GM04503 (cell line): ENCODE data around the gene PGS1.
"Not testable (repeated sequence)": the region's sequence is repeated elsewhere in the genome, so short reads cannot be mapped to it uniquely, and the experiment has no call there.

ENCODE experiments used
- DNase-seq: peaks from one replicate; pipeline ENCODE4 v3.0.0-alpha.2; 2012; ENCODE audit warnings: low read depth

The PGS1 gene, protein sequence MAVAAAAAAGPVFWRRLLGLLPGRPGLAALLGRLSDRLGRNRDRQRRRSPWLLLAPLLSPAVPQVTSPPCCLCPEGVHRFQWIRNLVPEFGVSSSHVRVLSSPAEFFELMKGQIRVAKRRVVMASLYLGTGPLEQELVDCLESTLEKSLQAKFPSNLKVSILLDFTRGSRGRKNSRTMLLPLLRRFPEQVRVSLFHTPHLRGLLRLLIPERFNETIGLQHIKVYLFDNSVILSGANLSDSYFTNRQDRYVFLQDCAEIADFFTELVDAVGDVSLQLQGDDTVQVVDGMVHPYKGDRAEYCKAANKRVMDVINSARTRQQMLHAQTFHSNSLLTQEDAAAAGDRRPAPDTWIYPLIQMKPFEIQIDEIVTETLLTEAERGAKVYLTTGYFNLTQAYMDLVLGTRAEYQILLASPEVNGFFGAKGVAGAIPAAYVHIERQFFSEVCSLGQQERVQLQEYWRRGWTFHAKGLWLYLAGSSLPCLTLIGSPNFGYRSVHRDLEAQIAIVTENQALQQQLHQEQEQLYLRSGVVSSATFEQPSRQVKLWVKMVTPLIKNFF

DNA sequence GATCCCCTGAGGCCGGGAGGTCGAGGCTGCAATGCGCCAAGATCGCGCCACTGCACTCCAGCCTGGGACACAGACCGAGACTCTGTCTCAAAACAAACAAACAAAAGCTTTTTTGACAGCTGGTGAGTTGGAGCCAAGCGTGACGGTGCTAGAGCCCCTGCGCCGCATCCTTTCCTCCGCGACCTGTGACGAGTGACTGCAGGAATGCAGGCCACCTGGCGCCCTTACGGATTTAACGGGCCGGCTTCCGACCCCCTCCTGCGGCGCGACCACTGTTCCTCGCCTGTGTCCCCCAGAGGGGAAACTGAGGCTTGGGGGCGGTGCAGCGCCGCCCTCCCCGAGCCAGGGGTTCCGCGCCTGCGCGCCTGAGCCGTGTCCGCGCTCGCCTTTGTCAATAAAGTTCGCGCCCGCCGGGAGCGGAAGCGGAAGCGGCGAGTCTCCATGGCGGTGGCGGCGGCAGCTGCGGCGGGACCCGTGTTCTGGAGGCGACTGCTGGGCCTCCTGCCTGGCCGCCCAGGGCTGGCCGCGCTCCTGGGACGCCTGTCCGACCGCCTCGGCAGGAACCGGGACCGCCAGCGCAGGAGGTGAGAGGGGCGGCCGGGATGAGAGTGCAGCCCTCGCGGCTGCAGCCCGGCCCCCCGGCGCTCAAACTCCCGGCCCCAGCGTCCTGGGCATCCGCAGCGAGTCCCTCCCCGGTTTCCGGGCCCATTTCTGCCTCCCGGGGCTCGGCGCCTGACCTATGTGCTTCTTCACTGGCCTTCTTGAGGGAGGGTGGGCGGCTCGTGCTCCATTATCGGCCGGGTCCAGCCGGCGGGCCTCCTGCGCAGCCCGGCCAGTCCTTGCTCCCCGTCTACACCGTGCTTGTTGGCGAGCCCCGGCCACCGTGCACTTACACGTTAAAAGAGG, at the start of gene PGS1:
PGS1 (plus strand) TSS at position 425 of the 906 bp plus-strand sequence; CDS start at position 442, 17 bp downstream.
- DNase-seq = no peak

DNA sequence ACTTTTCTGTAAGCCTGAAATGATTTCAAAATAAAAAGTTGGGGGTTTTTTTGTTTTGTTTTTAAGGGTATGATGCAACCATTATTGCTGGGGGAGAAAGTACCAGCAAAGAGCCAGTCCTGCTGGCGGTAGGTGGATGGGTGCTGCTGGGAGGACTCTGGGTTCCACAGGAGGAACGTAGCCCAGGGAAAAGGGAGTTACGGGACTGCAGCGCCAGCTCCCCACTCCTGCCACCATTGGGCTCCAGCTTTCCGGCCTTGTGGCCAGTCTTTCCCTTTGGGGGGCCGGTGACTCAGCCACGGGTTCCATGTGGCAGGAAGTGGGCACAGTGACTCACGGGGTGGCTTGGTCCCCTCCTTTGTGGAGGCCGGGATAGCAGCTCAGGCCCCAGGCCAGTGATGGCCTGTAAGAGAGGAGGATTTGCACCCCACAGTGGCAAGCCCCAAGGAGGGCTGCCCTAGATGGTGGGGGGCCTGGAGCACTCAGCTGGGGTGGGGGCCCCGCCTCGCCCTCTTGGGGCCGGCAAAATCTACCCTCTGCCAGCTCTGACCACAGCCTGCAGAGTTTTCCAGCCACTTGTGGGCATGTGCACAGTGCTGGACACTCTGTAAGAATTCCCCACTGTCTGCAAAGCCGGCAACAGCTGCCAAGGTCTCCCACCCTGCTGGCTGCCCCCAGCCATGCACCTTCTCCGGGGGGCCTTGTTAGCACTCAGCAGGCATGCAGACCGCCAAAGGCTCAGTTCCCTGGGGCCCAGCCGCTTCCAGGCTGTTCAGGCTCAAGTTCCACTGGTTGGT, 49.0 kb upstream of the PGS1 start:
- DNase-seq = no peak

DNA sequence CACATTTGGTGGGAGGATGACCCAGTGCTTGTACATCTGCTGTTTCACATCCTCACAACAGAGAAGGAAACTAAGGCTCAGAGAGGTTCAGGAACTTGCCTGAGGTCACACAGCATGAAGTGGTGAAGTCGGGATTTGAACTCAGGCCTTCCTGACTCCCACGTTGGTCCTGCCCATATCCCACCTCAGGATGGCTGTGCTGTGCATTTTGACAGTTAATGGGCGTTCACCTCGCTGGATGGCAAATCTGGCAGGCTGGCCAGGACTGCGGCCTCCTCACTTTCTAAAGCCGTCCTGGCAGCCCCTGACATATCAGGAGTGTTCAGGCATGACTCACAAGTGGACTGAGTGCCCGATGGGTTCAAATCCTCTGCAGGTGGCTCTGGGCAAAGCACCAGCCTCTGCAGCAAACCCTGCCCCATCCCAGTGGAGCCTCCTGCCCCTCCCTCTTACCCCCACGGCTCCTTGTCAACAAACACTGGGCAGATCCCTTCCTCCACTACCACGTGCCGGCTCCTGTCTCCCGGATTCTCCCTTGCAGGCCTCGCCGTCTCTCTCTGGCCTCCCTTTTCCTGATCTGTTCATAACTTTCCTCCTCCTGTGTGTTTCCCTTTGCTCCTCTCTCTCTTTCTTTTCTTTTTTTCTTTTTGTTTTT, 47.8 kb upstream of the PGS1 start:
- DNase-seq = no peak

DNA sequence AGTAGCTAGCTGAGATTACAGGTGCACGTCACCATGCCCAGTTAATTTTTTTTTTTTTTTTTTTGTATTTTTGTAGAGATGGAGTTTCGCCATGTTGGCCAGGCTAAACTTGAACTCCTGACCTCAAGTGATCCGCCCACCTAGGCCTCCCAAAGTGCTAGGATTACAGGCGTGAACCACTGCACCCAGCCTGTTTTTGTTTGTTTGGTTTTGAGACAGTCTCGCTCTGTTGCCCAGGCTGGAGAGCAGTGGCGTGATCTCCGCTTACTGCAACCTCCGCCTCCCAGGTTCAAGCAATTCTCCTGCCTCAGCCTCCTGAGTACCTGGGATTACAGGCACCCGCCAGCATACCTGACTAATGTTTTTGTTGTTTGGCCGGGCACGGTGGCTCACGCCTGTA, 47.1 kb upstream of the PGS1 start:
- not testable (repeated sequence) for DNase-seq

DNA sequence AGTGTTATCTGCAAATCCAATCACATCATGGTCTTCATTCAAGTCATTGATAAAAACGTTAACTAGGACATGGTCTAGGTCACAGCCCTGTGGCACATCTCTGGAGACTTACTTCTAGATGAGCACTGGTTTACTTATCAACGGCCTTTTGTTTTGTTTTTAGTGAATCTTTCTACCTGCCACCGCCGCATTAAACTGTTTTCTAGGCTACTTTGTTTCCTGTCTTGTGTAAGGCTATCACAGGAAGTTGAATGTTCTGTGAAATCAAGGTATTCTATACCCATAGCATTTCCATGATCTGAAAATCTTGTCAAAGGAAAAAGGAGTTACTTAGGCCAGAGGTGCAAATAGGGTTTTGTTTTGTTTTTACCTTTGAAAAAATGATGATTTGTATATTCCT, 45.5 kb upstream of the PGS1 start:
- no peak for DNase-seq

DNA sequence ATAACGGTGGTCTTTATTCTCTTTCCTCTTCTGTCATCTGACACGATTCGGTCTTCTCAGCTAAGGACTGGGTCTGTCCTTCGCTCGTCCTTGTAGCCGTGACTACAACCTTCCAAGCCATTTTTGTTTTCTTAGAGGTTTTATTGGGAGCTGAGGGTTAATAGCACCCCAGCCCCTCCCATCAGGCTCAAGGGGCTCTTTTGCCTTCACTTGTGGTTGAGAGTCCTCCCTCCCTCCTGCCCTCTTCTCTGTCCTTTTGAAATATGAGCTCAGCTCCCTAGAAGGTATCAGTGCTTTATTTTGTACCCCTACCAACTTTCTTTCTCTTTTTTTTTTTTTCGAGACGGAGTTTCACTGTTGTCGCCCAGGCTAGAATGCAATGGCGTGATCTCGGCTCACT, 43.2 kb upstream of the PGS1 start:
- DNase-seq = no peak

DNA sequence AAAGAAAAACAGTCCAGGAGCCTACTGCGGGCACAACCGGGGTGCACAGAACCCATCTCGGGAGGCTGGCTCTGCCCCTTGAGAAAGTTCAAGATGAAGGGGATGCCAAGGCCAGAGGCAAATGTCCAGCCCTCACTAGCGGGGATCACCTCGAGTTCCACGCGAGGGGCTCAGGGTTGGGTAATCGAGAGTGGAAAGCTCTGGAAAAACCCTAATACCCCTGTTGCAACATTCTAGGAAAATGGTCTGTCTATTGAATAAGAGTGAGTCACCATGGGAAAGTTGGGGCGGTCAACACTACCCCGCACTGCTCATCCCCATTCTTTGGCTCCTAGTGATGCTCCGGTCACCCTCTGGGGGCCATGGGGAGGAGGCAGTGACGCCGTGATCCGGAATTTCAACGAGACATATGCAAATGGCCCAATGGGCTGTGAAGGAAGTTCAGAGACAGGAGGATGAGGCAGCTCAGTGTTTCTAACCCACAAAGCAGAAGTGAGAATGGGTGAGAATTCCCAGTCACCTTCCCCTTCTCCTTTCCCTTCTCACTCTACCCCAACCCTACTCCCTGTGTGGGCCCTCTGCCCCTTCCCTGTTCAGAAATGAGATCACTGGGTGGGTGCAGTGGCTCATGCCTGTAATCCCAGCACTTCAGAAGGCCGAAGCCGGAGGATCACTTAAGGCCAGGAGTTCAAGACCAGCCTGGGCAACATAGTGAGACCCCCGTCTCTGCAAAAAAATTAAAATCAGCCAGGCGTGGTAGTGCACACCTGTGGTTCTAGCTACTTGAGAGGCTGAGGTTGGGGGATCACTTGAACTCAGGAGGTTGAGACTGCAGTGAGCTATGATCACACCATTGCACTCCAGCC, 41.0 kb upstream of the PGS1 start:
- DNase-seq = no peak

DNA sequence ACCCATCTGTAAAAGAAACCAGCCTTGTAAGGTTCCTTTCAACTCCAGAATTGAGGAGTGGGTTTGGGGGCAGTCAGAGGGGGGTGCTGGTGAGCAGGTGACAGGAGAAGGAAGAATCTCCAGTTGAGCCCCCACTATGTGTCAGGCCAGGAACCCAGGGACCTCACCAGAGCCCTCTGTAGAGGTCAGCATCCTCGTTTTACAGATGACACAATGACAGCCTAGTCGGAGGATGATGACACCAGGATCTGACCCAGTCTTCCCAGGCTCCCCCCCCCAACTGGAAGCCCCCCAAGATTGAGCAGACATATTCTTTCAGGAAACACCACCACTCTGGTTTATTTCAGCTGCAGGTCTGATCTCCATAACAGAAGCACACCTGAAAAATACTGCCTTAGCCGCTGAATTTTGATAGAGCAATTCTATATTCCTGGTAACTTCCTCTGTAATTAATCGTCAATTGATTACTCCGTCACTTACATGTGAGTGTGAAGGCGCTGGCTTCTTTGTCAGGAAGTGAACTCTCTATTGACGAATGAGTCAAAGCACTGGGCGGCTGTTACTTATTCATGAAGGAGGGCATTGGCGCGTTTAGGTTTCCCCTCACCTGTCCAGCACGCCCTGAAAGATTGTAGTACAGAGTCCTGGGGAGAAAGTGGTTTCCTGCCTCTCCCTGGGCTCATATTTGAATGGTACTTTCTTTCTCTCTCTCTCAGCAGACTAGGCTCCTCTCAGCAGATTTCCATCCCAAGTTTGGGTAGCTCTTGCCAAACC, 39.8 kb upstream of the PGS1 start:
- DNase-seq = no peak

DNA sequence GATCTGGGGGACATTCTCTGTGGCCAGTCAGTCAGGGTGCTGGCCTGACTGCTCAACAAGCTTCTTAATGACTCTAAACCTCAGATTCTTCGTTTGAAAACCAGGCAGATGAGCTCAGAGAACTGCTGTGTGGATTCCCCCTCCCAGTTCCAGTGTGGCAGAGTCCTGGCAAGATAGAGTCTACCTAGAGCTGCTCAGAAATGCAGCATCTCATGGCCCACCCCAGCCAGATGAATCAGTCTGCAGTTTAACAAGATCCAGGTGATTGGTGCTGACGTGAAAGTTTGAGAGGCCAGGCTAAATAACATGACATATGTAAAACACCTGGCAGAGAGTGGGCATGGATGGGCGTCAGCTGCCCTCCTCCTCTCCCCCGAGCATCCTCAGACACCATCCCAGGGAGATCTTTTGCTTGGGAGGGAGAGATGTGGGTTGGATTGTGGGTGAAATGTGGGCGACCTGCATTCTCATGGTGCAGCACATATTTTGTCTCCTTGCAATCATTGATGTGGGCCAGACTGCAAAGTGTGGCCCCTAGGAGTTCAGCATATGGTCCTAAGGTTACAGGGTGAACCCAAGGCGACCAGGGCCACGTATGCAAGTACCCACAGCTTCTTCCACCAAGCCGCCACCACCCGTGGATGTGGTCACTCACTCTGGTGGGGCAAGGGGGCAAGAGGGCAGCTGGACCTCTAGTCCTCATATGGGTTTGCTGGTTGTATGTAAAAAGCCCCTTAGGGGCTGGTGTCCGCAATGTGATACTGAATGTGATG, 38.1 kb upstream of the PGS1 start:
- no peak for DNase-seq

DNA sequence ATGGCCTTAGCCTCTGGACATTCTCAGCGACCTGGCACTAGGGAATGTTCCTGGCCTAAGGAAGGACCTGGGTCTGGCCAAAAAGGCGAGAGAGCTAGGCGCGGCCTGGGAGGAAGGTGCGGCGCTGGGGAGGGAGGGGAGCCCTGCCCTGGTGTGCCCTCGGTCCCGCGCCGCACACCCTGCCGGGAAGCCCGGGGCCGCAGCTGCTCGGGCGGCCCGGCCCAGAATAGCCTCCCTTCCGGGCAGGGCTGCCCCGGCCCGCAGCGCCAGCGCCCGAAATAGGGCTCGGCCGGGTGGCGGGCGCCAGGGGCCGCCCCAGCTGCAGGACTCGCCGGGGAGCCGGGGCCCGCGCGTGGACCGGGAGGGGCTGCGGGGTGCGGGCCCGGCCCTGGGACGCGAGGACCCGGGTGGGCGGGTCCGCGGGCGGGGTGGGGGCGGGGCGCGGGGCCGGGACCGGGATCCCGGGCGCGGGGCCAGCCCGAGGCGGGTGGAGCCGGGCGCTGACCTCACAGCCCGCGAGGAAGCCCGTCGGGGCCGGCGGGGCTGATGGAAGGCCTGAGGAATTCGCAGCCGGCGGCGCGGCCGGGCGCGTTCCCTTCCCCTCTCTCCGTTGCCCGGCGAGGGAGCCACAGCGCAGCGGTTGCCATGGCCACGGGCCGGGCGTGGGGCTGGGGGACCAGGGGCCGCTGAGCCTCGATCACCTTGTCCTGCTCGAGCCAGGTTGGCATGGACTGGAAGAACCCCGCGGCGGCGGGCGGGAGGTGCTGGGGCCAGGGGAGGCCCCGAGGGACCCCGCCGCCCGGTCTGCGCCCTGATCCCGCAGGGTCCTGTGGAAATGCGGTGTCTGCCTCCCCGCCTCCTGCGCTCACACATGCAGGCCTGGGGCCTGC, 36.6 kb upstream of the PGS1 start:
- no peak for DNase-seq

DNA sequence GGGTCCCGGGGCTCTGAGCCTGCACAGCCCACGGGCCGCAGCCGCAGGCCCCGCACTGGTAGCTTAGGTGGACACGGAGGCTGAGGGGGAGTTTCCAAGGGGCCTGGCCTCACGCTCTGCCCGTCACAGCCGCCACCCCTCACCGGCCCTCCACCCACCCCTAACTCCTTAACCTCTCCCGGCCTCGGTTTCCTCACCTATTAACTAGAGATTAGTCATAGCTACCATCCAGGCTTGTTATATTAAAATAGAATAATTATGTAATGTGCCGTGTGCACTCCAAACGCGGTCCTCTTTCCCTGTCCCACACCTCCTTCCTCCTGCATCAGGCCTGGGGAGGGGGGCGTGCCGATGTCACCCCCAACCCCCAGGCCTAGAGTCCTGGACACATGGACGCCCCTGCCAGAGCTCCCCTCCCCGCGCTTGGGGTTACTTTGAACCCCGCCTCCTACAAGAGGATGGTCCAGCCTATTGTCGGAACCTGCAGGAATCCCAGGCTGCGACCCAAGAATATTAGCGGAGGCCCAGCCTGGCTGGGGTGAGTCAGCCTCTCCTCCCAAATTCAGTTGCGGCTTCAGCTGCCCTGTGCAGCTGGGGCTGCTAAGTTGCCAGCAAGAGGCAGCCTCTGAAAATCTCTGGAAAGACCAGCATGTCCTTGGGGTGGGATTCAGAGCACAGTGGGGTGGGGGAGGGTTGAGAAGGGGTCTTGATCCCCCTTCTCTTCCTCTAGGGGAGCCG, 35.8 kb upstream of the PGS1 start:
- peak; percentile 82 for DNase-seq

DNA sequence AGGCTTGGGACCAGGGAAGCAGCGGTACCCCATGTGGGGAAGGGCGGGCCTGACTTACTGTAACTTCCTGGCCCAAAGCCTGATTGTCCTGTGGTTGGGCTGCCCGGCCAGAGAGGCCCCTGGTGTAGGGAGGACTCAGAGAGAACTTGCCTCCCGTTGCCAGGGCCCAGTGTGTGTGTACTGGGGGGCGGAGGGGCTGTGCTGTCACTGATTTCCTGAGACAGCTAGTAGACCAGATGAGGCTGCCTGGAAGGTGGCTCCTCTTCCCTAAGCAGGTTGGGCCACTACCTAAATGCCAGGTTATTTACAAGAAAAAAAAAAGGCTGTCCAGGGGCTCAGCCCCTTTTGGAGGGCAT, 35.3 kb upstream of the PGS1 start:
- DNase-seq = peak; percentile 87

DNA sequence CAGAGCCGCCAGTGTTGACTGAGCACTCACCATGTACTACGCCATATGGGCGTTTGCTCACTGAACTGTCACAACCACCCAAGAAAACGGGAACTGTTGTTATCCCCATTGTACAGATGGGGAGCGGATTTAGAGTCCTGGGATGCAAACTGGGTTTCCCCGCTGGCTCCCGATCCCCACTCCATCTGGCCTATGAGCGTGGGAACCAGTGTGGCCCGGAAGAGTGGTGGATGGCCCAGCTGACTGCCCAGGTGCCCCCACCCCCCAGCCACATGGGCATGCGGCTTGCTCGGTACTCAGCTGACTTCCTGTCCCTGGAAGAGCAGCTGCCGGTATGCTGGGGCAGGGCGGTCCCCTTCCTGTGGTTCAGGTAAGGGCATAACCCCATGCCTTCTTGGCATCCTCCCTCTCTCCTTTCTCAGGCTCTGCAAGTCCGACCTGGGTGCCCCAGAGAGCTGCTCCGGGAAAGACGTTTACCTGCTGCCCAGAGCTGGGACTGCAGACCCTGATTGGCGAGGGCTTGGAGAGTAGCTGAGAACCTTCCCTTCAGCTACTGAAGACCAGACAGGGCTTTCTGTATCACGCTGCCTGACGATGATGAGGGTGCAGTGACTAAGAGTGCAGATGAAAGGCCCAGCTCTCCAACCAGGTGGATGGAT, 34.8 kb upstream of the PGS1 start:
- no peak for DNase-seq

DNA sequence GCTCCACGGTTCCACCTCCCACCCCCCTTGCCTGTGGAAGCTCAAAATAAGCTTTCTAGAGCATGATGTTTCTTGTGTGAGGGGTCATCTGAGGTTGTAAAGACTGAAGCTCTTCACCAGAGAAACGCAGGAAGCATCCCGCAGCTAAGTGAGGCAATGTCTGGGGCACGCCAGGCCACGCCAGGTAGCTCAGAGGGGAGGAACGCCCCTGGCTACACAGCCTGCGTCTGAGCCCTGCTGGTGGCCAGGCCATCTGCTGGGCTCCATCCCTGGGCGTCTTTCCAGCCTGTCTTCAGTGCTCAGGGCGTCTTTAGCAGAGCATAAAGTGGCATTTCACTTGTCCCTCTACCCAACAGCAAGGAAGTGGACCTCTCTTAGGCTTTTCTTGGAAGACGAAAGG, 33.8 kb upstream of the PGS1 start:
- DNase-seq = no peak

DNA sequence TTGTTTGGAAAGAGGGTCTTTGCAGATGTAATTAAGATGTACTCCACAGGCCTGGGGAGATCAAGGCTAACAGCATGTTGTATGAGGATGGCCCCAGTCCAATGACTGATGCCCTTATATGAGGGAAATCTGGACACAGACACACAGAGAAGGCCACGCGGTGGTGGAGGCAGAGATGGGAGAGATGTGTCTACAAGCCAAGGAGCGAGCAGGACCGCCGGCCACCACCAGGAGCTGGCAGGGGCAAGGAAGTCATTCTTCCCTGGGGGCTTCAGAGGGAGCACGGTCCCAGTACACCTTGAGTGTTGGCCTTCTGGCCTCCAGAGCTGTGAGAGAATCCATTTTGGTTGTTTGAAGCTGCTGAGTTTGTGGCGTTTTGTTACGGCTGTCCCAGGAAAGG, 33.3 kb upstream of the PGS1 start:
- DNase-seq = no peak

DNA sequence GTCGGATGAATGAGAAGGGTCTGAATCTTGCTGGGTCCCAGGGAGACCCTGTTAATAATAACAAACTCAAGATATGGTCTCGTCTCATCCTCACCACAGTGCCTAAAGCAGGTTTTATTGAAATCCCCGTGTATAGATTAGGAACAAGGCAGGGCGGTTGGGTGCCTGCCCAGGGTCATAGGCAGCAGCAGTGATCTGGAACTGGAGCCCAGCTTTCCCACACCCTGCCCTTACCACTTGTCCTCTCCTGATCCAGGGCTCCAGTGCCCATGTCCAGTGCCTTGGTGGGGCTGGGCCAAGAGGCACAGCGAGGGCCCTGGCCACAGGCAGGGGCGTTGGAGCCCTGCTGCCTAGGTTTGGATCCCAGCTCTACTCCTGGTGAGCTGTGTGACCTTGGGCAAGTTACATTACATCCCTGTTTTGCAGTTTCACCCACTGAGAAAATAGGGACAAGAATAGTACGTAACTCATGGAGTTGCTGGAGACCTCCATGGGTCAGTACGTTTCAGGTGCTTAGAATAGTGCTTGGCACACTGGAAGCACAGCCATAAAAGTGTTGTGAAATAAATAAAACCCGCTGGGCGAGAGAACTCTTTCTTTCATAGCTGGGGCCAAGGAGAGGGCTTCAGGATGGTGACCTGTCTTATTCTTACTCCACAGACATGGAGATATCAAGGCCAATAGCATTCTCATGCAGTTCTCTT, 32.5 kb upstream of the PGS1 start:
- DNase-seq = no peak
